Skeletal muscle tissue (tissue), 4 donors: ENCODE measurements around the gene PROC. TPM values are rescaled to one million over a fixed set of nuclear protein-coding genes. Genes with fewer than 3 reads are reported as not detected.

Source experiments
- H3K27ac ChIP-seq: one replicate; pipeline ENCODE4 v1.7.0; 2013; ENCODE audit warnings: mild to moderate bottlenecking, low read depth, low read length, inconsistent platforms
- H3K27me3 ChIP-seq, 3 donors: one replicate each; pipeline ENCODE4 v1.7.0; 2013; ENCODE audit warnings: low read length in 3 of 3; ENCODE audit not compliant: control insufficient read depth in 3 of 3, insufficient read depth in 3 of 3
- H3K36me3 ChIP-seq, 3 donors: one replicate each; pipeline ENCODE4 v1.7.0; 2013; ENCODE audit warnings: low read length in 3 of 3; ENCODE audit not compliant: control insufficient read depth in 3 of 3, insufficient read depth in 3 of 3
- H3K4me1 ChIP-seq, 3 donors: one replicate each; pipeline ENCODE4 v1.7.0; 2013; ENCODE audit warnings: low read length in 3 of 3, mild to moderate bottlenecking in 3 of 3; ENCODE audit not compliant: control insufficient read depth in 3 of 3, insufficient read depth in 3 of 3
- H3K4me3 ChIP-seq, 3 donors: one replicate each; pipeline ENCODE4 v1.7.0; 2013; ENCODE audit warnings: low read length in 3 of 3
- H3K9ac ChIP-seq, 3 donors: one replicate each; pipeline ENCODE4 v1.7.0; 2013; ENCODE audit warnings: low read length in 3 of 3, mild to moderate bottlenecking in 3 of 3, moderate library complexity in 2 of 3, low read depth in 1 of 3
- H3K9me3 ChIP-seq, 3 donors: one replicate each; pipeline ENCODE4 v1.7.0; 2013; ENCODE audit warnings: low read length in 3 of 3; ENCODE audit not compliant: control insufficient read depth in 3 of 3
- total RNA-seq: library from RNA; depleted of rRNA; stranded (reverse); fragments of >200 nt; gene quantifications from one replicate; pipeline ENCODE4 v1.2.3, GENCODE V29; 2014
- donor health status: Osteomylitis.

The PROC gene
- not detected for total RNA-seq

GRCh38 chr2:127418300-127419111, at the start of gene PROC:
PROC (plus strand) TSS chr2:127418427; CDS start chr2:127419943, 1,516 bp downstream.
- peaks cover 23 to 33% (median 24%) of the 10 kb centered on the region in 3 donors for H3K27me3 ChIP-seq
- no peak within 1 kb of the TSS for H3K9ac ChIP-seq
- peaks cover 10 to 31% (median 24%) of the 10 kb centered on the region in 3 donors for H3K4me1 ChIP-seq
- no peaks in the 10 kb centered on the region for H3K36me3 ChIP-seq
- no peak within 1 kb of the TSS for H3K27ac ChIP-seq
- no peaks in the 10 kb centered on the region for H3K9me3 ChIP-seq
- no peak within 1 kb of the TSS for H3K4me3 ChIP-seq

GRCh38 chr2:127370010-127370409, 48.2 kb upstream of the PROC start:
- Histone ChIP-seq H3K27me3 (no peaks in the 10 kb centered on the region), H3K4me1 (peaks cover 14 to 20% (median 17%) of the 10 kb centered on the region in 3 donors), H3K36me3 (no peaks in the 10 kb centered on the region), H3K4me3 (no peak overlapping the region), H3K27ac (no peak overlapping the region), H3K9me3 (no peaks in the 10 kb centered on the region), H3K9ac (no peak overlapping the region)

GRCh38 chr2:127371037-127371436, 47.2 kb upstream of the PROC start:
- H3K9ac ChIP-seq, result no peak overlapping the region
- H3K9me3 ChIP-seq, result no peaks in the 10 kb centered on the region
- H3K4me3 ChIP-seq, result no peak overlapping the region
- H3K36me3 ChIP-seq, result no peaks in the 10 kb centered on the region
- no peak overlapping the region for H3K27ac ChIP-seq
- peaks cover 6 to 13% (median 10%) of the 10 kb centered on the region in 3 donors for H3K4me1 ChIP-seq
- H3K27me3 ChIP-seq, result no peaks in the 10 kb centered on the region

- Histone ChIP-seq H3K4me1 (peaks cover 6 to 13% (median 10%) of the 10 kb centered on the region in 3 donors), H3K9me3 (no peaks in the 10 kb centered on the region)
Observed at GRCh38 chr2:127373362-127374083, 44.7 kb upstream of the PROC start.

GRCh38 chr2:127376257-127376656, 42.0 kb upstream of the PROC start:
- peaks cover 5 to 8% (median 5%) of the 10 kb centered on the region in 3 donors for H3K4me1 ChIP-seq

More at GRCh38 chr2:127373362-127374083, 44.7 kb upstream of the PROC start:
- Histone ChIP-seq H3K27ac (no peak overlapping the region), H3K9ac (no peak overlapping the region), H3K27me3 (no peaks in the 10 kb centered on the region), H3K4me3 (no peak overlapping the region), H3K36me3 (no peaks in the 10 kb centered on the region)

DNA sequence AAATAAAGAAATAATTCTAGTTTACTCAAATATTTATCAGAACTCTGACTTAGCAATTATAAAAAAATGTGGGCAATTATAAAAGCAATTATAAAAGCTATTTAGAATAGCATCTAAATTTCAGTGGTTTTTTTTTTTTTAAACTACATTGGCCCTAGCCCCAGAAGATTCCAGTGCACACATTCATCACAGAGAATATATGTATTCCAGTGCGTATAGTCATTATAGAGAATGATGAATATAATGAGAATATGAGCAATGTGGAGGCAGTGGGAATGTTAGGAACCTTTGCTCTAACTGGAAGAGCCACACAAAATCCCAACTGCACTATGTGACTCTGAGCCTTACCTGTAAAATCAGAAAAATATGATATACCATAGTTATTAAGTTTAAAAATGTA, 41.0 kb upstream of the PROC start:
- H3K9me3 ChIP-seq, result no peaks in the 10 kb centered on the region
- peaks cover 3 to 6% (median 5%) of the 10 kb centered on the region in 3 donors for H3K4me1 ChIP-seq

More at GRCh38 chr2:127376257-127376656, 42.0 kb upstream of the PROC start:
- Histone ChIP-seq H3K4me3 (no peak overlapping the region), H3K9me3 (no peaks in the 10 kb centered on the region), H3K27me3 (no peaks in the 10 kb centered on the region), H3K36me3 (no peaks in the 10 kb centered on the region), H3K27ac (no peak overlapping the region), H3K9ac (no peak overlapping the region)

DNA sequence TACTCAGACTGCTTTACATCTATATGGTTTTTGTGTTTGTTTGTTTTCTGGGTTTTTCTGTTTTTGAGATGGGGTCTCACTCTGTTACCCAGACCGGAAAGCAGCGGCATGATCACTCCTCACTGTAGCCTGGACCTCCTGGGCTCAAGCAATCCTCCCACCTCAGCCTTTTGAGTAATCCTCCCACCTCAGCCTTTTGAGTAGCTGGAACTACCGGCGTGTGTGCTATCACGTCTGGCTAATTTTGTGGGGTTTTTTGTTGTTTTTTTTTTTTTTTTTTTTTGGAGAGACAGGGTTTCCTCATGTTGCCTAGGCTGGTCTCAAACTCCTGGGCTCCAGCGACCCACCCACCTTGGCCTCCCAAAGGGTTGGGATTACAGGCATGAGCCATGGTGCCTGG, 39.5 kb upstream of the PROC start:
- H3K9me3 ChIP-seq, result no peaks in the 10 kb centered on the region
- H3K4me1 ChIP-seq, result peaks cover 12 to 19% (median 16%) of the 10 kb centered on the region in 3 donors
- H3K27me3 ChIP-seq, result no peaks in the 10 kb centered on the region
- no peak overlapping the region for H3K27ac ChIP-seq
- no peak overlapping the region for H3K4me3 ChIP-seq
- no peak overlapping the region for H3K9ac ChIP-seq
- H3K36me3 ChIP-seq, result no peaks in the 10 kb centered on the region

More for the DNA sequence above, 41.0 kb upstream of the PROC start:
- Histone ChIP-seq H3K36me3 (no peaks in the 10 kb centered on the region), H3K9ac (no peak overlapping the region), H3K27ac (no peak overlapping the region), H3K4me3 (no peak overlapping the region), H3K27me3 (no peaks in the 10 kb centered on the region)

DNA sequence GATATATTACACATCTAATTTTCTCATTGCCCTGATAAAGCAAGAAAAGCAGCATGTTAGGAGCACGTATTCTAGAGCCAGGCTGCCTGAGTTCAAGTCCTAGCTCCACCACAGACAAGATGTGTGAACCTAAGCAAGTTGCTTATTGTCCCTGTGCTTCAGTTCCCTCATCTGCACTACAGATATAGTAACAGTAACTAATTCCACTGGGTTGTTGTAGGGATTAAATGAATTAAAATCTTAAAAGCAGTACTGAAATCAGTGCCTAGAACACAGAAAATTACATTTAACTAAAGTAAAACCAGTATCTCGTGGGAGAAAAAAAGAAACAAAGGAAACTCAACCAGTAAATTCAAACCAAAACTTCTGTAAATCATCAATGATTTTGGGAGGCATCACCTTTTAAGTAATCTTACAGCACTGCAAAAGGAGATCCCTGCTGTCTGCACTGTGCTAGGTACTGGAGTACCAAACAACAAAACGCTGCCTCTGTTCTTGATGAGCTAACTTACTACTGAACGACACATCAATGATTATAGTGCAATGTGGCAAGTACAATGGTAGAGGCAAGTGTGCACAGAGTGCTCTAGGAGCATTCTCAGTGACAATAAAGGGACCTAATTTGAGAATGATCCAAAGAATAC, 38.4 kb upstream of the PROC start:
- H3K27ac ChIP-seq, result no peak overlapping the region
- H3K9me3 ChIP-seq, result no peaks in the 10 kb centered on the region
- no peak overlapping the region for H3K9ac ChIP-seq
- H3K27me3 ChIP-seq, result no peaks in the 10 kb centered on the region
- H3K4me3 ChIP-seq, result no peak overlapping the region
- H3K36me3 ChIP-seq, result no peaks in the 10 kb centered on the region
- H3K4me1 ChIP-seq, result peaks cover 16 to 19% (median 19%) of the 10 kb centered on the region in 3 donors

DNA sequence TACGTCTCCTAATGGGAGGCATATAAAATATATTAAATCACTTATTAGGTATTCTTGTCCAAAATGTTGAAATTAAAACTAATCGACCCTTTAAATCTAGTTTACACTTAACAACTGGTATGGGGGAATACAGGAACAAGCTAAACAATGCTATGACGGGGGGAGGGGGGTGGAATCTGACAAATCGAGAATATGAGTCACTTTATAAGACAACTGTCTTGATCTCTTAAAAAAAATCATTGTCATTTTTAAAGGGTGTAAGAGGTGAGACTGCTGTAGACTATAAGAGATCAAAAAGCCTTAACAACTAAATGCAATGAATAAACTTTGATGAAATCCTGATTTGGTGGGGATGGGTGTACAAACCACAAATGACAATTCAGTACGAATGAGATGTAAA, 36.5 kb upstream of the PROC start:
- Histone ChIP-seq H3K9ac (no peak overlapping the region), H3K27me3 (no peaks in the 10 kb centered on the region), H3K9me3 (no peaks in the 10 kb centered on the region), H3K36me3 (no peaks in the 10 kb centered on the region), H3K4me3 (no peak overlapping the region), H3K4me1 (peaks cover 16 to 33% (median 26%) of the 10 kb centered on the region in 3 donors), H3K27ac (no peak overlapping the region)
